ENCODE results near the gene GJD3. TPM values are rescaled to one million over a fixed set of nuclear protein-coding genes. Genes with fewer than 3 reads are reported as not detected.
"Not testable (repeated sequence)": the region's sequence is repeated elsewhere in the genome, so short reads cannot be mapped to it uniquely, and the experiment has no call there.

Gene GJD3
- total RNA-seq, 1 donor from 2014 or later = 0.32 TPM

DNA sequence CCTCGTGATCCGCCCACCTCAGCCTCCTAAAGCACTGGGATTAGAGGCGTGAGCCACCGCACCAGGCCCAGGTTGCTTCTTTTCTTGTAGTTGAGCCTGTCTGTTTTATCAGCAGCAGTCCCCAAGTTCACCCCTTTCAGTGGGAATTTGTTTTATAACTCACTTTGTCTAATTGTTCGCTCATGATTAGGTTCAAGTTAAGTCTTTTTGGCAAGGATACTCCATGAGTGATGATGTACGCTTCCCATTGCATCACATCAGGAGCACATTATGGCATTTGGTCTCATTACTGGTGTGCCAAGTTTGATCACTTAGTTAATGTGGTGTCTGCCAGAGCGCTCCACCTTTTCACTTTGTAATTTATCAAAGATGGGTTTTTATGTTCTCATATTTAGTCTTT lies 14.4 kb upstream of the GJD3 start:
- Mint-ChIP-seq H3K27me3 (ENCODE audit: low read depth) (no peaks in the 10 kb centered on the region), H3K36me3 (ENCODE audit: low read depth) (no peaks in the 10 kb centered on the region), H3K4me1 (ENCODE audit: low read depth) (no peaks in the 10 kb centered on the region), H3K4me3 (ENCODE audit: unreplicated experiment) (no peak overlapping the region), H3K9me3 (ENCODE audit: low read depth) (no peaks in the 10 kb centered on the region), H3K27ac (ENCODE audit: unreplicated experiment) (no peak overlapping the region)
- DNase-seq (ENCODE audit: low spot score) = no peak
- TF ChIP-seq, protein P1, sequence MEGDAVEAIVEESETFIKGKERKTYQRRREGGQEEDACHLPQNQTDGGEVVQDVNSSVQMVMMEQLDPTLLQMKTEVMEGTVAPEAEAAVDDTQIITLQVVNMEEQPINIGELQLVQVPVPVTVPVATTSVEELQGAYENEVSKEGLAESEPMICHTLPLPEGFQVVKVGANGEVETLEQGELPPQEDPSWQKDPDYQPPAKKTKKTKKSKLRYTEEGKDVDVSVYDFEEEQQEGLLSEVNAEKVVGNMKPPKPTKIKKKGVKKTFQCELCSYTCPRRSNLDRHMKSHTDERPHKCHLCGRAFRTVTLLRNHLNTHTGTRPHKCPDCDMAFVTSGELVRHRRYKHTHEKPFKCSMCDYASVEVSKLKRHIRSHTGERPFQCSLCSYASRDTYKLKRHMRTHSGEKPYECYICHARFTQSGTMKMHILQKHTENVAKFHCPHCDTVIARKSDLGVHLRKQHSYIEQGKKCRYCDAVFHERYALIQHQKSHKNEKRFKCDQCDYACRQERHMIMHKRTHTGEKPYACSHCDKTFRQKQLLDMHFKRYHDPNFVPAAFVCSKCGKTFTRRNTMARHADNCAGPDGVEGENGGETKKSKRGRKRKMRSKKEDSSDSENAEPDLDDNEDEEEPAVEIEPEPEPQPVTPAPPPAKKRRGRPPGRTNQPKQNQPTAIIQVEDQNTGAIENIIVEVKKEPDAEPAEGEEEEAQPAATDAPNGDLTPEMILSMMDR (IDR thresholded peaks at IDR 0.05) = no peak

DNA sequence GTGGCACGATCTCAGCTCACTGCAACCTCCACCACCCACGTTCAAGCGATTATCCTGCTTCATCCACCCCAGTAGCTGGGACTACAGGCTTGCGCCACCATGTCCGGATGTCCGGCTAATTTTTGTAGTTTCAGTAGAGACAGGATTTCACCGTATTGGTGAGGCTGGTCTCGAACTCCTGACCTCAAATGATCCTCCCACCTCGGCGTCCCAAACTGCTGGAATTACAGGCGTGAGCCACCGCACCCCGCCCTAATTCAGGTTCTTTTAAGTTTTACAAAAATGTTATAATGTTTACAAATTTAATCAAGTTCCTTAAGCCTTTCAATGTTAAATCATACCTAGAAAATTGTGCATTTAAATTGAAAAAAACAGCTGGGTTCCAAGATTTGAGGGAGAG lies 13.3 kb upstream of the GJD3 start:
- no peak for DNase-seq (ENCODE audit: low spot score)
- Mint-ChIP-seq H3K9me3 (ENCODE audit: low read depth) (peaks cover 4% of the 10 kb centered on the region), H3K27ac (ENCODE audit: unreplicated experiment) (no peak overlapping the region), H3K4me3 (ENCODE audit: unreplicated experiment) (no peak overlapping the region), H3K36me3 (ENCODE audit: low read depth) (peaks cover 2% of the 10 kb centered on the region), H3K27me3 (ENCODE audit: low read depth) (no peaks in the 10 kb centered on the region), H3K4me1 (ENCODE audit: low read depth) (peaks cover 9% of the 10 kb centered on the region)
- TF ChIP-seq, protein P1 (IDR thresholded peaks at IDR 0.05) = no peak

DNA sequence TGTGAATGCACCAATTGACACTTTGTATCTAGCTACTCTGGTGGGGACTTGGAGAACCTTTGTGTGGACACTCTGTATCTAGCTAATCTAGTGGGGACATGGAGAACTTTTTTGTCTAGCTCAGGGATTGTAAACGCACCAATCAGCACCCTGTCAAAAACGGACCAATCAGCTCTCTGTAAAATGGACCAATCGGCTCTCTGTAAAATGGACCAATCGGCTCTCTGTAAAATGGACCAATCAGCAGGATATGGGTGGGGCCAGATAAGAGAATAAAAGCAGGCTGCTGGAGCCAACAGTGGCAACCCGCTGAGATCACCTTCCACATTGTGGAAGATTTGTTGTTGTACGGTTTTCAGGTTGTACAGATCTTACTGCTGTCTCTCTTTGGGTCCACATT lies 12.0 kb upstream of the GJD3 start:
- not testable (repeated sequence) for H3K27me3 Mint-ChIP-seq (ENCODE audit: low read depth); H3K4me3 Mint-ChIP-seq (ENCODE audit: unreplicated experiment); H3K27ac Mint-ChIP-seq (ENCODE audit: unreplicated experiment); DNase-seq (ENCODE audit: low spot score); H3K36me3 Mint-ChIP-seq (ENCODE audit: low read depth); H3K9me3 Mint-ChIP-seq (ENCODE audit: low read depth)
- peaks cover 14% of the 10 kb centered on the region for H3K4me1 Mint-ChIP-seq (ENCODE audit: low read depth)

DNA sequence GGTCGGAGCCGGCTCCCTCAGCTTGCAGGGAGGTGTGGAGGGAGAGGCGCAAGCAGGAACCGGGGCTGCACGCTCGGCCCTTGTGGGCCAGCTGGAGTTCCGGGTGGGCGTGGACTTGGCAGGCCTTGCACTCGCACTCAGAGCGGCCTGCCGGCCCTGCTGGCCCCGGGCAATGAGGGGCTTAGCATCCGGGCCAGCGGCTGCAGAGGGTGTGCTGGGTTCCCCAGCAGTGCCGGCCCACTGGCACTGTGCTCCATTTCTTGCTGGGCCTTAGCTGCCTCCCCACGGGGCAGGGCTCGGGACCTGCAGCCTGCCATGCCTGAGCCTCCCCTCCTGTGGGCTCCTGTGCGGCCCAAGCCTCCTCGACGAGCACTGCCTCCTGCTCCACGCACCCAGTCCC lies 11.2 kb upstream of the GJD3 start:
- H3K36me3 Mint-ChIP-seq (ENCODE audit: low read depth); H3K4me3 Mint-ChIP-seq (ENCODE audit: unreplicated experiment); DNase-seq (ENCODE audit: low spot score); H3K27ac Mint-ChIP-seq (ENCODE audit: unreplicated experiment); H3K27me3 Mint-ChIP-seq (ENCODE audit: low read depth); H3K9me3 Mint-ChIP-seq (ENCODE audit: low read depth): not testable (repeated sequence)
- H3K4me1 Mint-ChIP-seq (ENCODE audit: low read depth) = peaks cover 14% of the 10 kb centered on the region

DNA sequence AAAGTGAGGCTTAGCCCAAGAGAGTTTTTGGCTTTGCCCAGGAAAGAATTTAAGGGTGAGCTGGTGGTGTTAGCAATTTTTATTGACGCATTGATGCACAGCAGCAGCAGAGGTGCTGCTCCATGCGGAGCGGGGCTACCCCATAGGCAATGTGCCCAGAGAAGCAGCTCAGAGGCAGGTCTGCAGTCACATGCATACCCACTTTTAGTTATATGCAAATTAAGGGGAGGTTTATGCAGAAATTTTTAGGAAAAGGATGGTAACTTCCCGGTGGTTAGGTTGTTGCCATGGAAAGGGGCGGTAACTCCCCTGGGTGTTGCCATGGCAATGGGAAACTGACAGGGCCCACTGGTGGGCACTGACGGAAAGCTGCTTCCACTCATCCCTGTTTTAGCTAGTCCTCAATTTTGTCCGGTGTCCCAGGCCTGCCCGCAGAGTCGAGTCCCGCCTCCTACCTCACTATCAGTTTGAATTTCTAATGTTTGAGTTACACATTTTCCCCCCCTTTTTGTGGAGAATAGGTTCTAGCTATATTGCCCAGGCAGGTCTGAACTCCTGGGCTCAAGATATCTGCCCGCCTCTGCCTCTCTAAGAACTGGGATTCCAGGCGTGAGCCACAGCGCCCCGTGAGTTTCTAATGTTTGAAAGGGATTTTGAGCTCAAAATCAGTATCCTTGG lies 10.4 kb upstream of the GJD3 start:
- TF ChIP-seq, protein P1 (IDR thresholded peaks at IDR 0.05) = no peak
- peaks cover 2% of the 10 kb centered on the region for H3K36me3 Mint-ChIP-seq (ENCODE audit: low read depth)
- no peaks in the 10 kb centered on the region for H3K27me3 Mint-ChIP-seq (ENCODE audit: low read depth)
- peaks cover 4% of the 10 kb centered on the region for H3K9me3 Mint-ChIP-seq (ENCODE audit: low read depth)
- H3K27ac Mint-ChIP-seq (ENCODE audit: unreplicated experiment) = no peak overlapping the region
- no peak for DNase-seq (ENCODE audit: low spot score)
- H3K4me3 Mint-ChIP-seq (ENCODE audit: unreplicated experiment) = no peak overlapping the region
- peaks cover 14% of the 10 kb centered on the region for H3K4me1 Mint-ChIP-seq (ENCODE audit: low read depth)

DNA sequence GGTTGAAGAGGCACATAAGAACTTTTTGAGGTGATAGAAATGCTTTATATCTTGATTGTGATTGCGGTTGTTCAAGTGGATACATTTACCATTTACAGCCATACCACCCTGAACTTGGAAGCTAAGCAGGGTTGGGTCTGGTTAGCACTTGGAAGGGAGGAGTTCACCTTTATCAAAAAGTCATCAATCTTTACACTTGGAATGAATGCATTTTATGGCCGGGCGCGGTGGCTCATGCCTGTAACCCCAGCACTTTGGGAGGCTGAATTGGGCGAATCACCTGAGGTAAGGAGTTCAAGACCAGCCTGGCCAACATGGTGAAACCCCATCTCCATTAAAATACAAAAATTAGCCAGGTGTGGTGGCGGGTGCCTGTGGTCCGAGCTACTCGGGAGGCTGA lies 9.5 kb upstream of the GJD3 start:
- Mint-ChIP-seq H3K27me3 (ENCODE audit: low read depth) (no peaks in the 10 kb centered on the region), H3K27ac (ENCODE audit: unreplicated experiment) (no peak overlapping the region), H3K9me3 (ENCODE audit: low read depth) (peaks cover 4% of the 10 kb centered on the region), H3K4me1 (ENCODE audit: low read depth) (peaks cover 14% of the 10 kb centered on the region), H3K4me3 (ENCODE audit: unreplicated experiment) (no peak overlapping the region), H3K36me3 (ENCODE audit: low read depth) (peaks cover 2% of the 10 kb centered on the region)
- TF ChIP-seq, protein P1 (IDR thresholded peaks at IDR 0.05) = no peak
- DNase-seq (ENCODE audit: low spot score) = no peak
